ENCODE measurements around the gene RAB7A. TPM values are rescaled to one million over a fixed set of nuclear protein-coding genes. Genes with fewer than 3 reads are reported as not detected.

RAB7A gene
- total RNA-seq, 1 donor from 2014 or later: 122 TPM

- Histone ChIP-seq H3K27ac (no peak overlapping the region), H3K9me3 (no peaks in the 10 kb centered on the region), H3K4me3 (no peak overlapping the region), H3K4me1 (peaks cover 17% of the 10 kb centered on the region), H3K27me3 (no peaks in the 10 kb centered on the region), H3K36me3 (peaks cover 0 to 67% of the 10 kb centered on the region in 2 donors)
- DNase-seq (ENCODE audit: extremely low spot score in 2 of 2): no peak
- intact Hi-C loops (cut with DNase I): no loop called here
- TF ChIP-seq POLR2A (IDR thresholded peaks at IDR 0.05) (no peak), POLR2AphosphoS5 (IDR thresholded peaks at IDR 0.05; ENCODE audit: insufficient read depth in 1 of 2, low read depth in 1 of 2) (no peak), CTCF (IDR thresholded peaks at IDR 0.05) (no peak)
Observed at GRCh38 chr3:128808672-128809071, 82.7 kb downstream of the RAB7A start.

DNA sequence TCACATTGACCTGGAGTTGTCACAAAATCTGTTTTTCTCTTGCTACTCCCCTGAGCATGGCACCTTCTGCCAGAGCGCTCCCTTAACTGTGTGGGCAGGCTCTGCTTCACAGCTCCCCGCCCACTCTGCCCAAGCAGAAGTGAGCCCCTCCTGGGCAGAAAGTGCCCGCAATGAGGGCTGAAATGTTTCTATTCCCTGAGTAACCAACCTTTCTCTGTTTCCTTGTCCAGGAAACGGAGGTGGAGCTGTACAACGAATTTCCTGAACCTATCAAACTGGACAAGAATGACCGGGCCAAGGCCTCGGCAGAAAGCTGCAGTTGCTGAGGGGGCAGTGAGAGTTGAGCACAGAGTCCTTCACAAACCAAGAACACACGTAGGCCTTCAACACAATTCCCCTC is 87.1 kb downstream of the RAB7A start:
- TF ChIP-seq POLR2AphosphoS5 (IDR thresholded peaks at IDR 0.05; ENCODE audit: insufficient read depth in 1 of 2, low read depth in 1 of 2): no peak
- no peak for TF ChIP-seq POLR2A (IDR thresholded peaks at IDR 0.05)
- no peak for TF ChIP-seq CTCF (IDR thresholded peaks at IDR 0.05)
- H3K27me3 ChIP-seq: no peaks in the 10 kb centered on the region
- no peak overlapping the region for H3K4me3 ChIP-seq
- intact Hi-C loops (cut with DNase I): no loop called here
- no peak overlapping the region for H3K27ac ChIP-seq
- no peaks in the 10 kb centered on the region for H3K4me1 ChIP-seq
- H3K36me3 ChIP-seq: peaks cover 0 to 57% of the 10 kb centered on the region in 2 donors
- no peaks in the 10 kb centered on the region for H3K9me3 ChIP-seq
- DNase-seq (ENCODE audit: extremely low spot score in 2 of 2): no peak

DNA sequence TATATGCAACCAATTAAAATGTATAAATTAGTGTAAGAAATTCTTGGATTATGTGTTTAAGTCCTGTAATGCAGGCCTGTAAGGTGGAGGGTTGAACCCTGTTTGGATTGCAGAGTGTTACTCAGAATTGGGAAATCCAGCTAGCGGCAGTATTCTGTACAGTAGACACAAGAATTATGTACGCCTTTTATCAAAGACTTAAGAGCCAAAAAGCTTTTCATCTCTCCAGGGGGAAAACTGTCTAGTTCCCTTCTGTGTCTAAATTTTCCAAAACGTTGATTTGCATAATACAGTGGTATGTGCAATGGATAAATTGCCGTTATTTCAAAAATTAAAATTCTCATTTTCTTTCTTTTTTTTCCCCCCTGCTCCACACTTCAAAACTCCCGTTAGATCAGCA is 88.1 kb downstream of the RAB7A start:
- TF ChIP-seq POLR2AphosphoS5 (IDR thresholded peaks at IDR 0.05; ENCODE audit: insufficient read depth in 1 of 2, low read depth in 1 of 2) (no peak), POLR2A (IDR thresholded peaks at IDR 0.05) (no peak), CTCF (IDR thresholded peaks at IDR 0.05) (no peak)
- intact Hi-C loops (cut with DNase I): no loop called here
- H3K27me3 ChIP-seq: no peaks in the 10 kb centered on the region
- H3K27ac ChIP-seq: no peak overlapping the region
- H3K9me3 ChIP-seq: no peaks in the 10 kb centered on the region
- H3K4me1 ChIP-seq: no peaks in the 10 kb centered on the region
- no peak overlapping the region for H3K4me3 ChIP-seq
- no peak for DNase-seq (ENCODE audit: extremely low spot score in 2 of 2)
- H3K36me3 ChIP-seq: peaks cover 0 to 50% of the 10 kb centered on the region in 2 donors

- intact Hi-C loops (cut with DNase I): no loop called here
- Histone ChIP-seq H3K4me1 (no peaks in the 10 kb centered on the region), H3K27ac (no peak overlapping the region), H3K36me3 (peaks cover 0 to 45% of the 10 kb centered on the region in 2 donors), H3K27me3 (no peaks in the 10 kb centered on the region), H3K9me3 (no peaks in the 10 kb centered on the region), H3K4me3 (no peak overlapping the region)
- no peak for TF ChIP-seq POLR2AphosphoS5 (IDR thresholded peaks at IDR 0.05; ENCODE audit: insufficient read depth in 1 of 2, low read depth in 1 of 2)
- no peak for TF ChIP-seq POLR2A (IDR thresholded peaks at IDR 0.05)
- TF ChIP-seq CTCF (IDR thresholded peaks at IDR 0.05): no peak
- DNase-seq (ENCODE audit: extremely low spot score in 2 of 2): no peak
Observed at GRCh38 chr3:128814519-128815317, 88.7 kb downstream of the RAB7A start.
